Activated naive CD4-positive, alpha-beta T cell treated with Interleukin-2 at 50 U/mL for 16 hours (primary cell): Measurements from ENCODE around the gene PPP6R2.

Source experiments
- DNase-seq: peaks from one replicate; pipeline ENCODE4 v3.0.0-alpha.2; 2020

Gene PPP6R2

GRCh38 chr22:50488886-50489285 lies 145.8 kb downstream of the PPP6R2 start:
- no peak for DNase-seq

- no peak for DNase-seq
Observed at GRCh38 chr22:50489363-50490243, 146.5 kb downstream of the PPP6R2 start.

GRCh38 chr22:50490531-50491308 lies 147.6 kb downstream of the PPP6R2 start:
- DNase-seq = no peak
